ENCODE data around the gene TOMM6.

TOMM6 gene

DNA sequence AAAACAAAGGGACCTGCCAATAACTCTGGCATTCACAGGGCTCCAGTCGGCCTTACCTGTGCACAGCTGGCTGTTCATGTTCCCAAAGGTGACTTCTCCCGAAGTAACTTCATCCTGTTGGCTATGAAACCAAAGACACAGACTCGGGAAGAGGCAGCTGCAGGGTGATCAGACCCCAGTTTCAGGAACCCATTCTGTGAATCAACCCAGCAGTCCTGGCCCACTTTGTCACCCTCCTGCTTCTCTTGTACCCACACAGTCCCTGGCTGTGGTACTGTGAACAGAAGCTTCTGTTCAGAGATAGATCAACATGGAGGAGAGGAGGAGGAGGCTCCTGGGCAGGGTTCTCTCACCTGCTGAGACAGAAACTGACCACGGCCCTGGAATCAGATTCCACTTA lies 31.6 kb upstream of the TOMM6 start:
- no peak for DNase-seq (ENCODE audit: extremely low spot score)
- CTCF ChIA-PET, result interaction anchor here (1.4 kb wide), 1 partner anchor 19 kb away, joined by 3 read pairs; no protein-coding TSS in a partner anchor
- POLR2A ChIA-PET, result no interaction called here
- TF ChIP-seq, protein P1, sequence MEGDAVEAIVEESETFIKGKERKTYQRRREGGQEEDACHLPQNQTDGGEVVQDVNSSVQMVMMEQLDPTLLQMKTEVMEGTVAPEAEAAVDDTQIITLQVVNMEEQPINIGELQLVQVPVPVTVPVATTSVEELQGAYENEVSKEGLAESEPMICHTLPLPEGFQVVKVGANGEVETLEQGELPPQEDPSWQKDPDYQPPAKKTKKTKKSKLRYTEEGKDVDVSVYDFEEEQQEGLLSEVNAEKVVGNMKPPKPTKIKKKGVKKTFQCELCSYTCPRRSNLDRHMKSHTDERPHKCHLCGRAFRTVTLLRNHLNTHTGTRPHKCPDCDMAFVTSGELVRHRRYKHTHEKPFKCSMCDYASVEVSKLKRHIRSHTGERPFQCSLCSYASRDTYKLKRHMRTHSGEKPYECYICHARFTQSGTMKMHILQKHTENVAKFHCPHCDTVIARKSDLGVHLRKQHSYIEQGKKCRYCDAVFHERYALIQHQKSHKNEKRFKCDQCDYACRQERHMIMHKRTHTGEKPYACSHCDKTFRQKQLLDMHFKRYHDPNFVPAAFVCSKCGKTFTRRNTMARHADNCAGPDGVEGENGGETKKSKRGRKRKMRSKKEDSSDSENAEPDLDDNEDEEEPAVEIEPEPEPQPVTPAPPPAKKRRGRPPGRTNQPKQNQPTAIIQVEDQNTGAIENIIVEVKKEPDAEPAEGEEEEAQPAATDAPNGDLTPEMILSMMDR (IDR thresholded peaks at IDR 0.05; ENCODE audit: control extremely low read depth, extremely low read depth, low read depth, missing control alignments), result no peak

DNA sequence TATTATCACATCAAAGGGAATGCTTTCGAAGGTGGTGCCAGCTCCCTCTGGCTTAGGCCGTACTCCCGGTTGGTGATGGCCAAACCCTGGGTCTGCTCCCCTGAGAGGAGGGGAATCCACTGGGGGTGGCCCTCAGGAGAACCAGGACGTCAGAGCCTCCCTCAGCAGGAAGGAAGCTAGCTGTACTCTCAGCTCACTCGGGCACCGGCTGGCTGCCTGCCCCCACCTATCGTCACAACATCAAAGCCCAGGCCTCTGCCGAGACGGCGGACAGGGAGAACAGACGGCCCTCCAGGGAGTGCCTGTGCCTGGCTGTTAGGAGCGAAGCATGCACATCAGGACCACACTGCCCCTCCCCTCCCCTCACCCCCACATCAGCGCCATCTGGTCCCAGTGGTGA lies 31.1 kb upstream of the TOMM6 start:
- POLR2A ChIA-PET, result no interaction called here

DNA sequence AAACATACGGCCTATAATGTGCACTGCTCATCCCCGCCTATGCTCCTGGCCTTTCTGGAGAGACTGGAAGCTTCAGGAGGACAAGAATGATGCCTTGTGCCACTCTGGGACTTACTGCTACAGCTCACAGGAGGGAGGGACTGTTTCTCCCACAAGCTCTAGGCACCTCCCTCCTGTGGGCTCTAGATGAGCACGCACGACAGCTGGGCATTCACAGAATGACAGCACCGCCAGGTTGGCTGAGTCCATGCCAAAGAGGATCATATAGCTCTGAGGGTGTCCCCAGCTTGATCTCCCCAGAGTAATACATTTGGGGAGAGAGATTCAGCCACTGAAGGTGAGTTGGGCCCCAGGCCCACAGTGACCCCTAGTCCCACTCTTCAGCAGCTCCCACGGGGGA lies 30.2 kb upstream of the TOMM6 start:
- ChIA-PET CTCF (interaction anchor here (0.6 to 2.1 kb wide), 3 partner anchors 15 to 398 kb away, joined by 3 to 5 read pairs (median 3); no protein-coding TSS in a partner anchor), POLR2A (no interaction called here)
- DNase-seq (ENCODE audit: extremely low spot score), result no peak
- TF ChIP-seq, protein P1 (IDR thresholded peaks at IDR 0.05; ENCODE audit: control extremely low read depth, extremely low read depth, low read depth, missing control alignments), result no peak

More for the DNA sequence above, 31.1 kb upstream of the TOMM6 start:
- DNase-seq (ENCODE audit: extremely low spot score), result no peak
- TF ChIP-seq, protein P1 (IDR thresholded peaks at IDR 0.05; ENCODE audit: control extremely low read depth, extremely low read depth, low read depth, missing control alignments), result no peak
- CTCF ChIA-PET, result interaction anchor here (1.4 kb wide), 1 partner anchor 18 kb away, joined by 3 read pairs; no protein-coding TSS in a partner anchor

DNA sequence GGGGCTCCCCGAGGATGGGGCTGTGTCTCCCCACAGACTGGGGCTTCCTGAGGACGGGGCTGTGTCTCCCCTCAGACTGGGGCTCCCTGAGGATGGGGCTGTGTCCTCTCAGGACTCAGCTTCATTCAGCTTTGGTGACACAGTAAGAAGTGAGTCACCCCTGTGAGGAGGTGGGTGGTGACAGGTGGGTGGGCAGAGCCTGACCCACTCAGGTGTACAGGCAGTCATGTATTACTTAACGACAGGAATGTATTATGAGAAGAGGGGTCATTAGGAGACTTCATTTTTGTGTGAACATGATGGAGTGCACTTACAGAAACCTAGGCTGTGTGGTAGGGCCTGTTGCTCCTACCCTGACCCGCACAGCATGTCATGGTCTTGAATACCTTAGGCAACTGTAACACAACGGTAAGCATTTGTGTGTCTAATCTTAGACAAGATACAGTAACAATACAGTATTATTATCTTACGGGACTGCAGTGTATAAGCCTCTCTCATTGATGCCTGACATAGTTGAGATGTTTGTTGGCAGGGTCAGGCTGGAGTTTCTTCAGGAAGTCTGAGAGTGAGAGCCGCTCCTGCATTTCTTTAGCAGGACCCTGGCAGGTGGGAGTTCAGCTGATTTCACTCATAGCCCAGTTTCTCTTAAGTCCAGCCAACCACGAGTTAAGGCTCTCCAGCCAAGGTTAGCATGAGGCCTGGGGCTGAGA lies 29.4 kb upstream of the TOMM6 start:
- DNase-seq (ENCODE audit: extremely low spot score), result no peak
- POLR2A ChIA-PET, result no interaction called here
- CTCF ChIA-PET, result interaction anchor here (2.1 kb wide), 1 partner anchor 14 kb away, joined by 5 read pairs; no protein-coding TSS in a partner anchor
- TF ChIP-seq, protein P1 (IDR thresholded peaks at IDR 0.05; ENCODE audit: control extremely low read depth, extremely low read depth, low read depth, missing control alignments), result no peak

DNA sequence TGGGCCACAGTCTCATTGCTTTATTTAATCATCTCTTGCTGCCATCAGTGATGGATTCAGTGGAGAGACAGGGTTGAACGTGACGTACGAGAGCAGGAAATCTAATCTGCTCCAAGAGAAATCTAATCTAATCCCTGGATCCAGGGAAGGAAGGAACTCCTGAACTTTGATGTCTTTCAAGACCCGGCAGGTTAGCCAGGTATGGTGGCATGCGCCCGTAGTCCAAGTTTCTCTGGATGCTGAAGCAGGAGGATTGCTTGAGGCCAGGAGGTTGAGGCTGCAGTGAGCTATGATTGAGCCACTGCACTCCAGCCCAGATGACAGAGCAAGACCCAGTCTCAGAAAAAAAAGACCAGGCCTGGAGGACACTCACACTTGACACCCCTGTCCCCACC lies 28.9 kb upstream of the TOMM6 start:
- TF ChIP-seq, protein P1 (IDR thresholded peaks at IDR 0.05; ENCODE audit: control extremely low read depth, extremely low read depth, low read depth, missing control alignments), result no peak
- no peak for DNase-seq (ENCODE audit: extremely low spot score)
- ChIA-PET POLR2A (no interaction called here), CTCF (interaction anchor here (1.0 to 2.1 kb wide), 3 partner anchors 10 to 15 kb away, joined by 3 to 5 read pairs (median 5); no protein-coding TSS in a partner anchor)

DNA sequence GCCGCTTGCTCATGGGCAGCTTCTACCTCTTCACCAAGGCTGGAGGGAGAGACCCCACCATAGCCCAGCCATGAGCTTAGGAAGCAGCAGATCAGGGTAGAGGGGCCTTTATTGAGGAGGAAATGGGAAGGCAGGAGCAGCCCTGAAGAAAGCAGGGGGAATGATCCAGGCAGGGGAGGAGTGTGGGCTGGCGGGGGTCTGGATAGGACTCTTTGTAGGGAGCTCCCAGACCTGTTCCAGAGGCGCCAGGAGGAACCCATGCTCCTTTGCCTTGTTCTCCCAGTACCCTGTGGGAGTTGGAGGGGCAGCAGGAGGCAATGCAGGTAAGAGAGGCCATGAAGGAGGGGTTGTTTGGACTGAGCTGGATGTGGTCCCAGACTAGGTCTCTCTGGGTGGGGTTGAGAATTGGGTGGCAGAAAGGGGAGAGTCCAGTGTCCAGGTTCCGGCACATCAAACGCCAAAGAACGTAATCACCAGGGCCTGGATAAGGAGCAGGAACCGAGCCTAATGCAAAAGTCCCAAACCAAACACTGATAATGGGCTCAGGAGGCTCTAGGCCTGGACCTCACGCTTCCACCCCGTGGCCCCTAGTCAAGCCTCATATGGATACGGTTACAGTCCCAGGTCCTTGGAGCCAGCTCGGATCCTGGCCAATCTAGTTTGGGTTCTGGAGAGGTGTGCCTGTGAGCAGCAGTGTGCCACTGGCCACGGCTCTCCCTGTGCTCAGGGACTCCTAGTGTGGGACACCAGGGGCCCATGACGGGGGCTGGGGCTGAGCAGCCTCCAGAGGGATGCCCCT lies 28.2 kb upstream of the TOMM6 start:
- ChIA-PET CTCF (interaction anchor here (1.0 to 1.6 kb wide), 2 partner anchors 9 to 16 kb away, joined by 3 to 5 read pairs; no protein-coding TSS in a partner anchor), POLR2A (no interaction called here)
- TF ChIP-seq, protein P1 (IDR thresholded peaks at IDR 0.05; ENCODE audit: control extremely low read depth, extremely low read depth, low read depth, missing control alignments), result no peak
- no peak for DNase-seq (ENCODE audit: extremely low spot score)
